GM23338 (cell line): Measurements from ENCODE around the gene POMGNT1. TPM values are rescaled to one million over a fixed set of nuclear protein-coding genes. Genes with fewer than 3 reads are reported as not detected.

Experiments used
- ATAC-seq: fragments of 200-7000 bp; cut with Tn5 transposase; 3 replicates; pipeline ENCODE4 v1.9.1; 2020
- DNase-seq: peaks from one replicate; pipeline ENCODE4 v3.0.0-alpha.2; 2015; ENCODE audit warnings: low spot score
- H2AFZ ChIP-seq: fragments of 200-600 bp; sonication (generic); 2 replicates; pipeline ENCODE4 v1.8.0; 2016; ENCODE audit warnings: antibody characterized with exemption, mild to moderate bottlenecking, moderate library complexity
- H3F3A ChIP-seq: fragments of 200-600 bp; sonication (generic); replicated peaks from 2 replicates; pipeline ENCODE4 v1.8.0; 2017; ENCODE audit warnings: antibody characterized with exemption, mixed run types, low read depth
- H3K27ac ChIP-seq: fragments of 200-600 bp; sonication (generic); 2 replicates; pipeline ENCODE4 v1.6.1; 2016; ENCODE audit warnings: low read depth
- H3K27me3 ChIP-seq: fragments of 200-600 bp; sonication (generic); 2 replicates; pipeline ENCODE4 v1.8.0; 2016; ENCODE audit warnings: mild to moderate bottlenecking, mixed run types, moderate library complexity; ENCODE audit not compliant: insufficient read depth
- H3K36me3 ChIP-seq: fragments of 200-600 bp; sonication (generic); 2 replicates; pipeline ENCODE4 v1.8.0; 2016; ENCODE audit warnings: mild to moderate bottlenecking; ENCODE audit not compliant: insufficient read depth
- H3K4me1 ChIP-seq: fragments of 200-600 bp; sonication (generic); 2 replicates; pipeline ENCODE4 v1.8.0; 2016; ENCODE audit warnings: mild to moderate bottlenecking, moderate library complexity; ENCODE audit not compliant: insufficient read depth
- H3K4me2 ChIP-seq: fragments of 200-600 bp; sonication (generic); 2 replicates; pipeline ENCODE4 v1.7.1; 2017; ENCODE audit warnings: mixed run types
- H3K4me3 ChIP-seq: fragments of 200-600 bp; sonication (generic); 2 replicates; pipeline ENCODE4 v1.6.1; 2016; ENCODE audit warnings: mixed run types
- H3K79me2 ChIP-seq: fragments of 200-600 bp; sonication (generic); replicated peaks from 2 replicates; pipeline ENCODE4 v1.8.0; 2017; ENCODE audit warnings: mild to moderate bottlenecking; ENCODE audit not compliant: insufficient read depth
- H3K9me2 ChIP-seq: fragments of 200-600 bp; sonication (generic); 2 replicates; pipeline ENCODE4 v1.8.0; 2017; ENCODE audit not compliant: insufficient read depth
- H4K20me1 ChIP-seq: fragments of 200-600 bp; sonication (generic); replicated peaks from 2 replicates; pipeline ENCODE4 v1.8.0; 2017; ENCODE audit warnings: mild to moderate bottlenecking; ENCODE audit not compliant: insufficient read depth
- H3K27ac Mint-ChIP-seq: 2 replicates; pipeline ENCODE4 v1.8.0; 2020; ENCODE audit warnings: inconsistent platforms, mild to moderate bottlenecking, moderate library complexity, mixed read lengths
- H3K27me3 Mint-ChIP-seq: 3 replicates; pipeline ENCODE4 v1.8.0; 2022; ENCODE audit warnings: low read depth, mild to moderate bottlenecking, moderate library complexity, mixed read lengths, inconsistent platforms; ENCODE audit not compliant: insufficient read depth, poor library complexity
- H3K36me3 Mint-ChIP-seq: 3 replicates; pipeline ENCODE4 v1.8.0; 2021; ENCODE audit warnings: low read depth, mild to moderate bottlenecking, inconsistent platforms, moderate library complexity, mixed read lengths
- H3K4me1 Mint-ChIP-seq: 3 replicates; pipeline ENCODE4 v1.8.0; 2020; ENCODE audit warnings: mild to moderate bottlenecking, inconsistent platforms, mixed read lengths
- H3K4me3 Mint-ChIP-seq: 3 replicates; pipeline ENCODE4 v1.8.0; 2021; ENCODE audit warnings: moderate library complexity, mild to moderate bottlenecking, inconsistent platforms, mixed read lengths
- H3K9me3 Mint-ChIP-seq: 3 replicates; pipeline ENCODE4 v1.8.0; 2020; ENCODE audit warnings: moderate library complexity, mild to moderate bottlenecking, inconsistent platforms, mixed read lengths
- CTCF ChIP-seq, 2 experiments: fragments of 200-600 bp in 1 of 2; sonication (generic) in 1 of 2; conservative IDR thresholded peaks; 2 replicates each; pipeline versions ENCODE4 v1.5.1 to v1.6.1; 2016 to 2017; ENCODE audit warnings: antibody characterized with exemption in 2 of 2, low read depth in 2 of 2, mild to moderate bottlenecking in 2 of 2, moderate library complexity in 1 of 2
- ETS1 ChIP-seq: IDR thresholded peaks from 2 replicates; pipeline ENCODE4 v1.6.1; 2016; ENCODE audit warnings: antibody characterized with exemption
- EZH2 ChIP-seq: fragments of 200-600 bp; sonication (generic); IDR thresholded peaks from one replicate; pipeline ENCODE4 v1.8.0; 2017; ENCODE audit warnings: antibody characterized with exemption, mild to moderate bottlenecking, low read depth; ENCODE audit not compliant: unreplicated experiment
- EZH2phosphoT487 ChIP-seq: fragments of 200-600 bp; sonication (generic); IDR thresholded peaks from one replicate; pipeline ENCODE4 v1.8.1; 2018; ENCODE audit warnings: antibody characterized with exemption; ENCODE audit not compliant: unreplicated experiment
- JUNB ChIP-seq: IDR thresholded peaks from one replicate; pipeline ENCODE4 v1.6.1; 2016; ENCODE audit warnings: antibody characterized with exemption; ENCODE audit not compliant: unreplicated experiment
- NANOG ChIP-seq: IDR thresholded peaks from 2 replicates; pipeline ENCODE4 v1.6.1; 2016; ENCODE audit warnings: antibody characterized with exemption, borderline replicate concordance
- POLR2AphosphoS5 ChIP-seq: IDR thresholded peaks from 2 replicates; pipeline ENCODE4 v1.6.1; 2016; ENCODE audit warnings: antibody characterized with exemption, low read depth
- REST ChIP-seq: IDR thresholded peaks from one replicate; pipeline ENCODE4 v1.6.1; 2018; ENCODE audit warnings: antibody characterized with exemption; ENCODE audit not compliant: unreplicated experiment
- STAT1 ChIP-seq: IDR thresholded peaks from one replicate; pipeline ENCODE4 v1.6.1; 2016; ENCODE audit warnings: antibody characterized with exemption; ENCODE audit not compliant: unreplicated experiment
- ZNF462 ChIP-seq: fragments of 250-450 bp; sonication (Bioruptor Pico); IDR thresholded peaks from 2 replicates; pipeline ENCODE4 v1.5.0; 2020; ENCODE audit warnings: mild to moderate bottlenecking, moderate library complexity
- polyA plus RNA-seq: library from polyadenylated mRNA; unstranded; fragments of >200 nt; fragmentation: Nextera tagmentation; extraction: Ambion mirVana; gene quantifications from 2 replicates; pipeline ENCODE4 v1.2.1, GENCODE V29; 2016
- total RNA-seq: library from RNA; depleted of rRNA; stranded (reverse); fragments of >200 nt; shearing (Covaris generic); gene quantifications from 2 replicates; pipeline ENCODE4 v1.2.3, GENCODE V29; 2014

POMGNT1 gene
- total and polyA plus RNA-seq, 2 experiments from 2014 or later, result 24.3 to 32.1 TPM

GRCh38 chr1:46166521-46167462 lies 31.4 kb downstream of the POMGNT1 start:
- H3K36me3 ChIP-seq, result no peaks in the 10 kb centered on the region
- peak overlapping the region; percentile 84 for H3K4me2 ChIP-seq
- TF ChIP-seq ETS1 (no peak), NANOG (no peak), CTCF (conservative IDR thresholded peaks at IDR 0.05; ENCODE audit: low read depth in 2 of 2) (no peak), EZH2 (no peak), STAT1 (no peak), JUNB (no peak), EZH2phosphoT487 (no peak), ZNF462 (CRISPR knock-in tag) (no peak), REST (no peak), POLR2AphosphoS5 (no peak)
- no peak overlapping the region for H3K27ac Mint-ChIP-seq
- H3K9me2 ChIP-seq, result no peaks in the 10 kb centered on the region
- no peaks in the 10 kb centered on the region for H4K20me1 ChIP-seq
- H3K4me1 Mint-ChIP-seq, result peaks cover 22% of the 10 kb centered on the region
- H3K79me2 ChIP-seq, result no peaks in the 10 kb centered on the region
- peak; percentile 71 for ATAC-seq
- peak overlapping the region; percentile 100 for H2AFZ ChIP-seq
- peak overlapping the region; percentile 61 for H3K4me3 ChIP-seq
- H3K4me3 Mint-ChIP-seq, result peak overlapping the region; percentile 65
- 0 out of 2 replicates have a peak, but pooled peaks cover 3% of the 10 kb centered on the region for H3F3A ChIP-seq
- peaks cover 15% of the 10 kb centered on the region for H3K4me1 ChIP-seq
- H3K27me3 Mint-ChIP-seq, result peaks cover 32% of the 10 kb centered on the region
- H3K27me3 ChIP-seq, result peaks cover 18% of the 10 kb centered on the region
- H3K9me3 Mint-ChIP-seq, result no peaks in the 10 kb centered on the region
- peak; percentile 75 for DNase-seq
- H3K36me3 Mint-ChIP-seq, result no peaks in the 10 kb centered on the region
- H3K27ac ChIP-seq, result no peak overlapping the region
